Right ventricle myocardium inferior (tissue), 1 donor: ENCODE measurements around the gene SUCO. TPM values are rescaled to one million over a fixed set of nuclear protein-coding genes. Genes with fewer than 3 reads are reported as not detected.
"Not testable (repeated sequence)": the region's sequence is repeated elsewhere in the genome, so short reads cannot be mapped to it uniquely, and the experiment has no call there.

Source experiments
- ATAC-seq: fragments of 200-7000 bp; cut with Tn5 transposase; one replicate; pipeline ENCODE4 v1.9.1; 2020; ENCODE audit warnings: mild to moderate bottlenecking, moderate library complexity
- DNase-seq: peaks from one replicate; pipeline ENCODE4 v3.0.0; 2021; ENCODE audit errors: missing footprints
- intact Hi-C: fragments of 100-400 bp; cut with DNase I; formaldehyde crosslinking; loops from one replicate; pipeline ENCODE4 v1.11.0; 2022
- long read RNA-seq: library from polyadenylated mRNA; unstranded; transcript quantifications from one replicate; pipeline ENCODE4 v2.0.0, GENCODE V29; 2021
- total RNA-seq: library from RNA; stranded (reverse); fragmentation: NEBNext Ultra II Directional; extraction: Animal tissue kit (Norgen Biotek cat#: 25700); gene quantifications from one replicate; pipeline ENCODE4 v1.2.1, GENCODE V29; 2021
- donor health status: DM: no; HTN: yes; CAD: no; lungs with severe emphysema.

The SUCO gene
- total RNA-seq = 17.9 TPM
- long read RNA-seq, partial matches to known transcripts = 1 of 1 reads
- long read RNA-seq, other reads (novel, unspliced or antisense) = 0 of 1 reads

- ATAC-seq (peak; percentile 98), DNase-seq (peak; percentile 100)
- intact Hi-C loops = loop anchor here (1.0 to 10.0 kb wide), 5 partner anchors 66 to 1492 kb away; partner anchors contain the start of genes PRDX6 and RC3H1
Measured at GRCh38 chr1:172532700-172533512, at the start of gene SUCO. TSS of gene SUCO (plus strand) at chr1:172533150. CDS start at chr1:172533436, 286 bp downstream.

- DNase-seq (no peak), ATAC-seq (no peak)
- intact Hi-C loops = no loop called here
Measured at GRCh38 chr1:172483448-172483847, 49.5 kb upstream of the SUCO start.

GRCh38 chr1:172484252-172484651 lies 48.7 kb upstream of the SUCO start:
- DNase-seq (no peak), ATAC-seq (no peak)
- intact Hi-C loops = no loop called here

- intact Hi-C loops = no loop called here
- no peak for ATAC-seq
- no peak for DNase-seq
Measured at GRCh38 chr1:172485626-172486025, 47.3 kb upstream of the SUCO start.

- intact Hi-C loops = no loop called here
- DNase-seq (no peak), ATAC-seq (no peak)
Measured at GRCh38 chr1:172486805-172487454, 46.0 kb upstream of the SUCO start.

- no peak for DNase-seq
- intact Hi-C loops = no loop called here
- ATAC-seq = no peak
Measured at GRCh38 chr1:172487550-172487949, 45.4 kb upstream of the SUCO start.

- ATAC-seq (no peak), DNase-seq (no peak)
- intact Hi-C loops = no loop called here
Measured at GRCh38 chr1:172488393-172488792, 44.6 kb upstream of the SUCO start.

GRCh38 chr1:172489847-172490246 lies 43.1 kb upstream of the SUCO start:
- ATAC-seq = no peak
- intact Hi-C loops = no loop called here

GRCh38 chr1:172492421-172492820 lies 40.5 kb upstream of the SUCO start:
- intact Hi-C loops = no loop called here
- DNase-seq = no peak
- no peak for ATAC-seq

More at GRCh38 chr1:172489847-172490246, 43.1 kb upstream of the SUCO start:
- DNase-seq = no peak

- intact Hi-C loops = no loop called here
- ATAC-seq (no peak), DNase-seq (no peak)
Measured at GRCh38 chr1:172494166-172494565, 38.8 kb upstream of the SUCO start.

GRCh38 chr1:172496127-172496526 lies 36.8 kb upstream of the SUCO start:
- intact Hi-C loops, DNase-seq, ATAC-seq: not testable (repeated sequence)

- ATAC-seq (no peak), DNase-seq (no peak)
- intact Hi-C loops = no loop called here
Measured at GRCh38 chr1:172496678-172497077, 36.3 kb upstream of the SUCO start.

GRCh38 chr1:172497230-172497629 lies 35.7 kb upstream of the SUCO start:
- no peak for DNase-seq
- no peak for ATAC-seq
- intact Hi-C loops = no loop called here

GRCh38 chr1:172498857-172499256 lies 34.1 kb upstream of the SUCO start:
- DNase-seq (no peak), ATAC-seq (no peak)
- intact Hi-C loops = no loop called here

- intact Hi-C loops = no loop called here
- ATAC-seq (peak; percentile 26), DNase-seq (peak; percentile 23)
Measured at GRCh38 chr1:172499636-172500141, 33.3 kb upstream of the SUCO start.

GRCh38 chr1:172500207-172500606 lies 32.7 kb upstream of the SUCO start:
- intact Hi-C loops = no loop called here
- ATAC-seq (no peak), DNase-seq (no peak)

GRCh38 chr1:172507741-172508140 lies 25.2 kb upstream of the SUCO start:
- DNase-seq (no peak), ATAC-seq (no peak)
- intact Hi-C loops = no loop called here

GRCh38 chr1:172510479-172510878 lies 22.5 kb upstream of the SUCO start:
- DNase-seq (no peak), ATAC-seq (no peak)
- intact Hi-C loops = no loop called here

- no peak for DNase-seq
- intact Hi-C loops = no loop called here
- no peak for ATAC-seq
Measured at GRCh38 chr1:172512591-172512990, 20.4 kb upstream of the SUCO start.

GRCh38 chr1:172513479-172513878 lies 19.5 kb upstream of the SUCO start:
- DNase-seq (no peak), ATAC-seq (no peak)
- intact Hi-C loops = no loop called here
